NT2/D1 (cell line): Measurements from ENCODE around the gene SRGN.

Source experiments
- SUZ12 ChIP-seq: IDR thresholded peaks from 2 replicates; pipeline ENCODE4 v1.6.1; 2011; ENCODE audit not compliant: insufficient read length, insufficient read depth; ENCODE audit errors: extremely low read depth
- YY1 ChIP-seq: IDR thresholded peaks from 2 replicates; pipeline ENCODE4 v1.6.1; 2011; ENCODE audit not compliant: insufficient read length, insufficient read depth
- ZNF274 ChIP-seq: IDR thresholded peaks from 2 replicates; pipeline ENCODE4 v1.6.1; 2011; ENCODE audit warnings: mild to moderate bottlenecking, low read depth, low read length

DNA sequence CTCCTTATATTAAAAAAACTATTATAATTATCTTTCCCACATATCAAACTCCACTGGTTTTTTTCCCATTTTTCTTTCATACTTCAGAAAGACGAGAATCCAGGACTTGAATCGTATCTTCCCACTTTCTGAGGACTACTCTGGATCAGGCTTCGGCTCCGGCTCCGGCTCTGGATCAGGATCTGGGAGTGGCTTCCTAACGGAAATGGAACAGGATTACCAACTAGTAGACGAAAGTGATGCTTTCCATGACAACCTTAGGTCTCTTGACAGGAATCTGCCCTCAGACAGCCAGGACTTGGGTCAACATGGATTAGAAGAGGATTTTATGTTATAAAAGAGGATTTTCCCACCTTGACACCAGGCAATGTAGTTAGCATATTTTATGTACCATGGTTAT, 15.9 kb downstream of the SRGN start:
- TF ChIP-seq ZNF274 (no peak), YY1 (no peak), SUZ12 (no peak)
